Measurements from ENCODE around the gene CCDC181. TPM values are rescaled to one million over a fixed set of nuclear protein-coding genes. Genes with fewer than 3 reads are reported as not detected.
A peak's percentile ranks its signal among the peaks of the same experiment; 100 is the strongest.

CCDC181 gene
- total RNA-seq, 1 donor = 1.4 TPM

GRCh38 chr1:169381162-169381561 lies 46.1 kb downstream of the CCDC181 start:
- no peak for DNase-seq (ENCODE audit: low read depth)
- TF ChIP-seq CTCF (IDR thresholded peaks at IDR 0.05; ENCODE audit: insufficient read depth, low read length) = no peak
- no peak overlapping the region for H3K4me3 ChIP-seq (ENCODE audit: low read depth, low read length)

- H3K4me3 ChIP-seq (ENCODE audit: low read depth, low read length) = no peak overlapping the region
- DNase-seq (ENCODE audit: low read depth) = no peak
- no peak for TF ChIP-seq CTCF (IDR thresholded peaks at IDR 0.05; ENCODE audit: insufficient read depth, low read length)
Measured at GRCh38 chr1:169371404-169371803, 55.9 kb downstream of the CCDC181 start.

GRCh38 chr1:169368406-169368769 lies 58.9 kb downstream of the CCDC181 start:
- no peak for TF ChIP-seq CTCF (IDR thresholded peaks at IDR 0.05; ENCODE audit: insufficient read depth, low read length)
- H3K4me3 ChIP-seq (ENCODE audit: low read depth, low read length) = peak overlapping the region; percentile 86
- no peak for DNase-seq (ENCODE audit: low read depth)

GRCh38 chr1:169367686-169368405 lies 59.4 kb downstream of the CCDC181 start, which contains the start of the genes BLZF1 and NME7:
Gene BLZF1, plus strand, starts transcription at chr1:169368195. Its CDS starts 1,328 bp downstream, at chr1:169369523.
Gene NME7, minus strand, starts transcription at chr1:169367797. Its CDS starts 87 bp downstream, at chr1:169367710.
- no peak for TF ChIP-seq CTCF (IDR thresholded peaks at IDR 0.05; ENCODE audit: insufficient read depth, low read length)
- peak within 1 kb of the TSS; percentile 86 for H3K4me3 ChIP-seq (ENCODE audit: low read depth, low read length)
- peak; percentile 95 for DNase-seq (ENCODE audit: low read depth)

- no peak for TF ChIP-seq CTCF (IDR thresholded peaks at IDR 0.05; ENCODE audit: insufficient read depth, low read length)
- no peak for DNase-seq (ENCODE audit: low read depth)
- H3K4me3 ChIP-seq (ENCODE audit: low read depth, low read length) = peak overlapping the region; percentile 86
Measured at GRCh38 chr1:169367096-169367685, 60.1 kb downstream of the CCDC181 start.

GRCh38 chr1:169364948-169365347 lies 62.3 kb downstream of the CCDC181 start:
- no peak for TF ChIP-seq CTCF (IDR thresholded peaks at IDR 0.05; ENCODE audit: insufficient read depth, low read length)
- no peak overlapping the region for H3K4me3 ChIP-seq (ENCODE audit: low read depth, low read length)
- no peak for DNase-seq (ENCODE audit: low read depth)
